Suprapubic skin (tissue), 4 donors: ENCODE results near the gene ESD. TPM values are rescaled to one million over a fixed set of nuclear protein-coding genes. Genes with fewer than 3 reads are reported as not detected.

Experiments
- DNase-seq, 2 donors: peaks; one replicate each; pipeline ENCODE4 v3.0.0-alpha.2; 2019; ENCODE audit warnings: low spot score in 2 of 2
- H3K27ac ChIP-seq: fragments of 200-600 bp; sonication (generic); one replicate; pipeline ENCODE4 v1.5.1; 2019
- H3K27me3 ChIP-seq: fragments of 200-600 bp; sonication (generic); one replicate; pipeline ENCODE4 v1.5.1; 2019
- H3K36me3 ChIP-seq: fragments of 200-600 bp; sonication (generic); one replicate; pipeline ENCODE4 v1.5.1; 2019
- H3K4me1 ChIP-seq: fragments of 200-600 bp; sonication (generic); one replicate; pipeline ENCODE4 v1.5.1; 2019
- H3K4me3 ChIP-seq: fragments of 200-600 bp; sonication (generic); one replicate; pipeline ENCODE4 v1.5.1; 2019; ENCODE audit warnings: mild to moderate bottlenecking
- H3K9me3 ChIP-seq: fragments of 200-600 bp; sonication (generic); one replicate; pipeline ENCODE4 v1.5.1; 2019
- CTCF ChIP-seq, 2 donors: fragments of 200-600 bp in 1 of 2; fragments of 450-650 bp in 1 of 2; sonication (generic) in 1 of 2; IDR thresholded peaks; one replicate each; pipeline ENCODE4 v1.5.1; 2016 to 2019; ENCODE audit warnings: antibody characterized with exemption in 2 of 2, mild to moderate bottlenecking in 1 of 2, moderate library complexity in 1 of 2
- EP300 ChIP-seq: sonication (generic); formaldehyde crosslinking; IDR thresholded peaks from one replicate; pipeline ENCODE4 v1.6.1; 2017; ENCODE audit warnings: antibody characterized with exemption
- POLR2A ChIP-seq, 2 donors: fragments of 450-650 bp; IDR thresholded peaks; one replicate each; pipeline ENCODE4 v1.6.1; 2017; ENCODE audit warnings: antibody characterized with exemption in 2 of 2, mild to moderate bottlenecking in 2 of 2, moderate library complexity in 2 of 2
- POLR2AphosphoS5 ChIP-seq, 3 donors: sonication (generic); formaldehyde crosslinking; IDR thresholded peaks; one replicate each; pipeline ENCODE4 v1.6.1; 2017; ENCODE audit warnings: antibody characterized with exemption in 3 of 3
- WGBS: methylation state at CpG from one replicate; pipeline ENCODE4 v1.1.5; 2018; 5-methylcytosine and 5-hydroxymethylcytosine counted together
- total RNA-seq, 4 donors: library from RNA; depleted of rRNA; stranded (reverse); fragments of >200 nt; gene quantifications; one replicate each; pipeline ENCODE4 v1.1.0, GENCODE V29; 2016

The ESD gene
- total RNA-seq, 4 donors from 2014 or later, result 77.7 to 83.0 (median 82.2) TPM

- no peaks in the 10 kb centered on the region for H3K9me3 ChIP-seq
- DNase-seq, result no peak
- peaks cover 13% of the 10 kb centered on the region for H3K4me1 ChIP-seq
- no peak overlapping the region for H3K27ac ChIP-seq
- WGBS, result 89% methylated on average over 6 of the region's 6 CpGs
- TF ChIP-seq CTCF (IDR thresholded peaks at IDR 0.05) (no peak), POLR2A (IDR thresholded peaks at IDR 0.05) (no peak), POLR2AphosphoS5 (IDR thresholded peaks at IDR 0.05) (no peak), EP300 (no peak)
- H3K27me3 ChIP-seq, result no peaks in the 10 kb centered on the region
- no peak overlapping the region for H3K4me3 ChIP-seq
- peaks cover 29% of the 10 kb centered on the region for H3K36me3 ChIP-seq
Observed at GRCh38 chr13:46753917-46754316, 43.0 kb downstream of the ESD start.

- H3K27me3 ChIP-seq, result no peaks in the 10 kb centered on the region
- H3K4me3 ChIP-seq, result no peak overlapping the region
- peaks cover 13% of the 10 kb centered on the region for H3K4me1 ChIP-seq
- 88% methylated on average over 5 of the region's 5 CpGs for WGBS
- TF ChIP-seq POLR2AphosphoS5 (IDR thresholded peaks at IDR 0.05), result no peak
- TF ChIP-seq POLR2A (IDR thresholded peaks at IDR 0.05), result no peak
- TF ChIP-seq CTCF (IDR thresholded peaks at IDR 0.05), result no peak
- TF ChIP-seq EP300, result no peak
- no peaks in the 10 kb centered on the region for H3K9me3 ChIP-seq
- DNase-seq, result no peak
- no peak overlapping the region for H3K27ac ChIP-seq
- H3K36me3 ChIP-seq, result peaks cover 35% of the 10 kb centered on the region
Observed at GRCh38 chr13:46753137-46753536, 43.8 kb downstream of the ESD start.

GRCh38 chr13:46751811-46752635 is 44.9 kb downstream of the ESD start:
- Histone ChIP-seq H3K4me3 (no peak overlapping the region), H3K27ac (no peak overlapping the region), H3K27me3 (no peaks in the 10 kb centered on the region), H3K9me3 (no peaks in the 10 kb centered on the region), H3K4me1 (peaks cover 8% of the 10 kb centered on the region), H3K36me3 (peaks cover 44% of the 10 kb centered on the region)
- 48% methylated on average over 7 of the region's 7 CpGs for WGBS
- no peak for DNase-seq
- TF ChIP-seq POLR2AphosphoS5 (IDR thresholded peaks at IDR 0.05) (no peak), CTCF (IDR thresholded peaks at IDR 0.05) (no peak), POLR2A (IDR thresholded peaks at IDR 0.05) (no peak), EP300 (no peak)

GRCh38 chr13:46749951-46750350 is 47.0 kb downstream of the ESD start:
- no peak for DNase-seq
- Histone ChIP-seq H3K27me3 (no peaks in the 10 kb centered on the region), H3K36me3 (peaks cover 55% of the 10 kb centered on the region), H3K9me3 (no peaks in the 10 kb centered on the region), H3K4me3 (no peak overlapping the region), H3K4me1 (peaks cover 3% of the 10 kb centered on the region), H3K27ac (no peak overlapping the region)
- WGBS, result 77% methylated on average over 2 of the region's 2 CpGs
- TF ChIP-seq POLR2AphosphoS5 (IDR thresholded peaks at IDR 0.05) (no peak), EP300 (no peak), CTCF (IDR thresholded peaks at IDR 0.05) (no peak), POLR2A (IDR thresholded peaks at IDR 0.05) (no peak)

- 78% methylated on average over 4 of the region's 4 CpGs for WGBS
- H3K9me3 ChIP-seq, result no peaks in the 10 kb centered on the region
Observed at GRCh38 chr13:46748300-46748699, 48.7 kb downstream of the ESD start.

More at GRCh38 chr13:46748300-46748699, 48.7 kb downstream of the ESD start:
- Histone ChIP-seq H3K4me1 (peaks cover 3% of the 10 kb centered on the region), H3K27me3 (no peaks in the 10 kb centered on the region), H3K4me3 (no peak overlapping the region), H3K36me3 (peaks cover 66% of the 10 kb centered on the region), H3K27ac (no peak overlapping the region)
- TF ChIP-seq POLR2A (IDR thresholded peaks at IDR 0.05), result no peak
- no peak for TF ChIP-seq CTCF (IDR thresholded peaks at IDR 0.05)
- TF ChIP-seq POLR2AphosphoS5 (IDR thresholded peaks at IDR 0.05), result no peak
- DNase-seq, result no peak
